ENCODE measurements around the gene ENPP1.

Gene ENPP1

DNA sequence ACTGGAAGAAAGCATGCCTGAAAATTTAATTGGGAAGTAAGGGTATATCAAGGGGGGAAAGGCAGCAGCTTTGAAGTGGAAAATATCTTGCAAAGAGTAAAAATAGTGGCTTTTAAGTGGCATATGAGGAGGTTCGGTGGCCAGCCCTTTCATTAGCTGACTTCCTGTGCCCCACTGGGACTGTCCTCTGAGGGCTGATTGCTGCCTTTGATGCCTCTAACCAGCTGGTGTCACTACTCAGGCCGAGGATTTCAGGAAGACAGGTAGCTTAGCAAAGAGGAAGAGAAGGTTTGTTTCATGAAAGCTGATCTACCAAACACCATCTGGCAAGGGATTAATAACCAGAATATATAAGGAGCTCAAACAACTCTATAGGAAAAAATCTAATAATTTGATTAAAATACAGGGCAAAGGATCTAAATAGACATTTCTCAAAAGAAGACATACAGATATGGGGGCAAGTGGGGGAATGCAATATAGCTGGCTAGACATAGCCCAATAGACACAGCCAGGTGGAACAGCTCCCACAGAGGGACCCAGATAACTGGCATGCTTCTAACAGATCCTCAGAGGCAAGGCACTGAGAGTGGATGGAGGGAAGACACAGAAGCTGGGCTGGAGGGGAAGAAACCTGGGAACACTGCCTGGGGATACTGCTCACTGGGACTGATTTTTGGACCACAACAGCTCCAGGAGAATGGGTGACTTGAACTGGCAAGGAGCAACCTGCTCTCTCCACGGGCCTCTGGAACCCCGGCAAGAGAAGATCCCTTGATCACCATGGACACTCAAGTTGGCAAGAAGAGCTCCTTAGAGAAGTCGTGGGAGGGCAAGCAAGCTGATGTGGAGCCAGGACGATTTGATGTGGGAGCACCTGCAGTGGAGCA, 110.2 kb downstream of the ENPP1 start:
- DNase-seq: no peak

DNA sequence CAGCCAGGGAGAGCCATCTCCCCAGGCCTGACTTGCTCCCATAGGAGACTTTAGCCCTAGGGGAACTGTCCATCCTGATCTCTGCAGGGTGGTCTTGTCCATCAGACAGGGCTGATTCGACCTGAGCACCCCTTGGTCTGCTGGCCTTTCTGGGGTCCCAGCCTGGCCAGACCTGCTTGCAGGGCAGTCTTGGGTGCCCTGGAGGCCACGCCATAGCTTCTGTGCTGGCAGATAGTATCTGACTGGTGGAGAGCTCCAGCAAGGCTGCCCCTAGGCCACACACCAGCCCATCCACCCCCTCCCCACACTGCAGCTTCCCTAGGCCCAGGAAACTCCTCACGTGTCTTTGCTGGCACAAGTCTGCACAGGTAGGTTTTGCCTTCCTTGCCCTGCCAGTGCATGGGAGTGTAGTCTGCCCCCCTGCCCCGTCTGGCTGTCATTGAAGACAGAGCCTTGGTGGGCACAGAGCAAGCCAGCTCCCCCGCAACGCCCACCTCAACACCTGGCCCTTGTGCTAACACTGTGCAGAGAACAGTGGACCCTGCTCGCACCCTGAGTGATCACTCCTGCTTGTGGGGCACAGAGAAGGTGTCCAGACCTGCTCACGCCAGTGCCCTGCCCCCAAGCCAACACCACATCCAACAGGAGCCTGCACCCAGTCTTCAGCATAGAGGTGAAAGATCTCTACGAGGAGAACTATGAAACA, 111.0 kb downstream of the ENPP1 start:
- DNase-seq: no peak

DNA sequence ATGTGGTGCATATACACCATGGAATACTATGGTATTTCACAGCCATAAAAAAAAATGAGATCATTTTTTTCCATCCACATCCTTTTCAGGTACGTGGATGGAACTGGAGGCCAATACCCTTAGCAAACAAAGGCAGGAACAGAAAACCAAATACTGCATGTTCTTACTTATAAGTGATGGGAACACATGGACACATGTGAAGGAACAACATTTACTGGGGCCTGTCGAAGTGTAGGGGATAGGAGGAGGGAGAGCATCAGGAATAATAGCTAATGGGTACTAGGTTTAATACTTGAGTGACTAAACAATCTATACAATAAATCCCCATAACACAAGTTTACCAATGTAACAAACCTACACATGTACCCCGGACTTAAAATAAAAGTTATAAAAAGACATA, 112.8 kb downstream of the ENPP1 start:
- DNase-seq: no peak

DNA sequence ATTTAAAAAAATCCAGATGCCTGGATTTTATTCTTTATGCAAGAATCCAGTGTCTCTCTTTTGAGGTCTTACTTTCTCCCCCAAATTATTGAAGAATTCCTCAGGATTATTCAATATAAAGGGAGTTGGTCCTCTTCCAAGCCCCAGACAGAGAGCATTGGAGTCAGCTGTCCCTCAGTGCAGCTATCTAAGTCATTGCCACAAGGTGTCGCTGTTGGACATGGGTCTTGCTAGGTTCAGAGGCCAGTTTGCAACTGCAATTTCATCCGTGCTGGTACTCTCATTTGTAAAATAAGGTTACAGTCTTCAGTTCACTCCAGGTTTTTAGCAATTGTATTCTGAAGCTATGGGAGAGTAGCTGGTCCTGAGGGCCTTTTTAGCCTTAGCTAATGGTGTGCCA, 115.5 kb downstream of the ENPP1 start:
- DNase-seq: no peak

DNA sequence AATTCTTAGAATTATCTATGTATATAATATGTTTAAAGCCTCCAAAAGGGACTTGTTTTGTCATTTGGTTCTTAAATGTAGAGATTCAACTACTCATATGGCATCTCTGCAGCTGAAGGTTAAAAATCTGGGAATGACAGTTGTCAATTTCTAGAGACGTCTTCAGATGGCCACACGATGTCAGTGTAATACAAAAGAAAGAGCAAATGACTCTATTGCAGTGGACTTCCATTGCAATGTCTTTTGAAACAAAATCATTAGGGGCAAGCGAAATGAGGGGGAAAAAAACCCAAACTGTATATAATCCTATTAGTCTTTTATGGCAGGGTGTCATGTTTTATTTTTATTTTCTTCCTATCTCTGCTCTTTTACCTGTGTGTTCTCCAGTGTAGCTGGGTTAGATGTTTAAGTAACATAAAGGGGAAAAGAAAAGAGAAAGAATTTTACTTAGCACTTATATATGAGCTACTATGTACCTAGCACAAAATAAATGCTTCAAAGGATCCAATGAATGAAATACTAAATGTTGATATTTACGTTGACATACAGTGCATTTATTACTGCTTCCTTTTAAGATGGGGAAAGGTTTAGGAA, 117.2 kb downstream of the ENPP1 start:
- no peak for DNase-seq

DNA sequence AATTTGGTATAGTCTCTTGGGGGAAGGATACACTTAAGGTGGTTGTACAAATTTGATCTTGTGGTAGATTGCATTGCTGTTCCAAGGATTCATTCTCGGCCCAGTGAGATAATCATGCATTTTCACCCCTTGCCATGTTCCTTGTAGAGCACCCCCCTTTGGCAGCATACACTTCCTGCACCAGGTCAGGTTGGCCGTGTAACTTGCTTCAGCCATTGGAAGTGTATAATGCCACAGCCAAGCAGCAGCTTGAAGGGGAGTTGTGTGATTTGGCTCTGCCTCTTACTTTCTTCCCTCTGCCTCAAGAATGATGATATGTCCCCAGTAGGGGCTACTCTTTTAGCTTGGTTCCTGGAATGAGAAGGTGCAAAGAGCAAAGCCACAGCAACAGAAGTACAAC, 121.4 kb downstream of the ENPP1 start:
- DNase-seq: no peak

DNA sequence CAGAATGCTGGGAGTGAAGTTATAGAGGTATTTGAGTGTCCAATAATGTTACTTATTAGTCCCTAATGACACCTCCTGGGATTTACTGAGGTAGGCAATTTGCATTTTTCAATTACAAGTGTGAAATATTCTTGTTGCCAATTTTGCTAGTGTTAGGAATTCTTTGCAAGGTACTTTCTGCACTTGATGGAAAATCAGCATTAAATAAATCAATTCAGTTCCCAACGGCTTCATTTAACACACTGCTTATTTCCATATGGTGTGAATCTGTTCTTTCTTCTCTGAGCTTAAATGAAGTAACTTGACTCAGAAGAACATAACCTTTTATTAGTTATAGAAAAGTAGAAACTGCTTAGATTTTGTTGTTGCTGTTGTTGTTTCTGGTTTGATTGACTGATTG, 122.2 kb downstream of the ENPP1 start:
- DNase-seq: no peak

DNA sequence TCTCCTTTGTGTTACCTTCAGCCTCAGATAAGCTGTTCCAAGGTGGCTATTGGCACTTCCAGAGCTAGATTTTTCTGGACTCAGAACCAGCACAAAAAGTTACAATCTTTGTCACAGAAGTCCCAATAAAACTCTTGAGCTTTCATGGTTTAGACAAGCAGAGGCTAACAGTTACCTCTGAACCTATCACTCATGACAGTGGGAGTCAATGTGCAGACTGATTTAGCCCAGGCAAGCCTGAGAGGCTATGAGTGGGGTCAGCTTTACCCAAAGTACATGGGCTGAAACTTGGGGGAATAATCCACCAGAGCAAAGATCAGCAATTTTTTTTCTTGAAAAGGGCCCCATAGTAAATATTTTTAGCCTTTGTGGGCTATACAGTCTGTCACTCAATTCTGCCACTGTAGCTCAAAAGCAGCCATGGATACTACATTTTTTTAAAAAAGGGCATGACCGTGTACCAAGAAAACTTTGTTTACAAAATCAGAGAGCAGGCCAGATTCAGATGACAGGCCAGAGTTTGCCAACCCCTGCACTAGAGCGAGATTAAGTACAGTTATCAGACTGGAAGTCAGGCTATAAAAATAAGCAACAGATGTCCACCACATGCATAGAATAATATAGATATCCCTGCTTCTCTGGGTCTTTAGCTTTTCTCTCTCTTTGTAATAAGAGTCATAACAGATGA, 123.4 kb downstream of the ENPP1 start:
- DNase-seq: no peak

DNA sequence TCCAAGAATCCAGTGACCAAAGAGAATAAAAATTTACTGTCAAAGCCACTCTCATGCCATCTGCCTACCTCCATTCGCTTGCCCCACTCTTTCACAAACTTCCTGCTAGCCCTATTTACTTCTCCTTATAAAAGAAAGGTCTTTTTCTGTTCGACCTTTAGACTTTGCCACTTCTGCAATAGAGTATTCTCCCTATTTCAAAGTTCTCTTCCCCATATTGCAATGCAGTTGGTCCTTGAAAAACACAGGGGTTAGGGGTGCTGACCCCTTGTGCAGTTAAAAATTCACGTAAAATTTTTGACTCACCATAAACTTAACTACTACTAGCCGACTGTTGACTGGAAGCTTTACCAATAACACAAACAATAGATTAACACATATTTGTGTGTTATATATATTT, 128.3 kb downstream of the ENPP1 start:
- DNase-seq: no peak

DNA sequence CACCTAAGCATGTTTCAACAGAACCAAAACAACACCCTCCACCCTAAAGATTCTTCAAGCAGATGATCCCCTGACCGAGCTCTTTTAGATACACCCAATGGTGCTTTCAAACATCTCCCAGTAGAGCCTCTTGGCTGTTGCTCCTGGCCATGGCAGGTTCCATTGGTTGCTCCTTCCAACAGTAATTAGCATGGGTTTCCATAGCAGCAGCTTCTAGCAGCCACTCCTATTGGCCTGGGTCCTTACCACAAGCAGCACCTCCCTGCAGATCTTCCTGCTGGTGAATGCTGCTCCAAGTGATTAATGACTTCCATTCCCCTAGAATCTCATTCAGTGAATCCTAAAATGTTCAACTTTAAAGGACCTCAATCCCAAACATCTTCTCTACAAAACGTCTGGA, 129.4 kb downstream of the ENPP1 start:
- no peak for DNase-seq

DNA sequence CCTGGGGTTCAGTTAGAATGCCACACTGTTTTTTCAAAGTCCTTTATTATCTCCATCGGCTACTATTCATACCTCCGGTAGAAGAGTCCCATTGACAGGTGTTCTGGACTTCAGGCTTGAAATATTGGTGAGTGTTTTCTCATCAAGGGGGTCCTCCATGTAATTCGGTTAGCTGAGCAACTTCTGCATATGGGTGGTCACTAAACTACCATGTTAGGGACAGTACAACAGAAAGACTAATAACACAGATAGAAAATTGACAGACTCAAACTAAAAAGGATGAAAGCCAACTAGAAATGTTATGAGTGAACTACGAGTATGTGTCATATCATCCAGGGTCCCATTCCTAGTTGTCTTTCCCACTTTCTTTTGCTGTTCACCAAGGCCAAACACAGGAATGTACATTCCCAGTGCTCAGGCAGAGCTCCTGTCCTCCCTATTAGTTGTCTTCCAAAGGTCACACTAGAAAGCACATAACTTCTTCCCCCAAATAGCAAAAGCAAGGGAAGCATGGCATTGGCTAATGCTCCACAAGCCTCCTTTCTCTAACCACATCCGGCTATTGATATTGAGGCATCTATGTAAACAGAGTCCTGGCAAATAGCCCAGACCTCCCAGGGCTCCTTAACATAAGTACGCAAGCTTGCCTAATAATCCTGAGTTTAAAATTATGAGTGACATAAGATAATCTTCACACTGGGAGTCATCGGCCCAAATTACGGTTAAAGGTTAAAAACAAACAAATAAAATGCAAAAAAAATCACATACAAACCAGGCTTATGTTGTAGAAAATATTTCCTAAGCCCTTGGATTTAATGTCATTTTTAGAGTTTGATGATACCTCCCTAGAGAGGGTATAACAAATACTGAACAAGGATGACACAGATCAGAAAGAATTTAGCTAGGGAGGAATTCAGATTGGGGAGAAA, 130.1 kb downstream of the ENPP1 start:
- no peak for DNase-seq

All from NCI-H187 treated with DMSO at 0.1 percent for 48 hours (cell line).